Brain pericyte (primary cell): ENCODE data around the gene LRRFIP1.

Experiments
- DNase-seq: peaks from one replicate; pipeline ENCODE4 v3.0.0-alpha.2; 2012; ENCODE audit warnings: low read depth, low spot score

The LRRFIP1 gene

DNA sequence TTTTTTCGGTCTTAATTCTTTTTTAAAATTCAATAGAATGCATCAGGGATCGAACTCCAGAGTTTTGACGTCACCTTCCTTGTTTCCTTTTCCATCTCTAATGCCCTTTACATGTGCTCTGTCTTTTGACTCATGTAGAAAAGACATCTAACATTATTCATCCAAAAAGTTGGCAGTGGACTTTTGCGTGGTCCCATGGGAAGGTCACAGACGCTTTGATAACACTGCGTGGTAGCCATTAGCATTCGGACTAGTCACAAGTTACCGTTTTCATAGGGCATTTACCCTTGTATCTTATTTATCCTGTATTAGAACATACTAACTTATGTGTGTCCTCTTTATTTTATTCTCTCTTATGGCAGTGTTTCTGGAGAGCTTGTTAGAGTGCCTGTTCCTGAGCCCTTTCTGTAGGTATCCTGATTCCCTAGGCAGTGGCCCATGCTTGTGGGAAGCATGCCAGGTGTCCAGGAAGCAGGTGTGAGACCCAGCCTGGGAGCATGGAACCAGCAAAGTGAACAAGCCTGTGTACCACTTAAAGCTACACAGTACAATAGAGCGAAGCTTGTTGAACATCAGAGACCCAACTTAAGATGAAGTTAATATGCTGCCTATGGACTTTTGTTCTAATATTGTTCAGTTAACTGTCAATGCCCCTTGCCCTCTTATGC, 97.6 kb downstream of the LRRFIP1 start:
- no peak for DNase-seq

DNA sequence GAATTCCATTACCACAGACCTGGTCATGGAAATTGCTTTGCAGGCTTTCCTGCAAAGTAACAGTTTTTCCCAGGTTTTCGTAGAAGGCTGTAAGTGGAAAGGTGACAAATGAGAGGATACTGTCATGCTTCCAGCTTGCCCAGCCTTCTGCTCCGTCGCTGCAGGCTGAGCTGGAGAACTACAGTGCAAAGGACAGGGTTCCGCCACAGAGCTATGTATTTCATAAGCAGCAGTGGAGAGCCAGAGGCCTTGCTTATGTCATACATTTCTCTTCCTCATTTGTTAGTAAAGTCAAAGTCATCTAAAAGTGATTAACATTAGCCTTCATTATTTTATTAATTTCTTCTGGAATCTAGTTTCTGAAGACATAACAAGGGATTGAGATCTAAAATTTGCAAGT, 98.3 kb downstream of the LRRFIP1 start:
- DNase-seq, result no peak

DNA sequence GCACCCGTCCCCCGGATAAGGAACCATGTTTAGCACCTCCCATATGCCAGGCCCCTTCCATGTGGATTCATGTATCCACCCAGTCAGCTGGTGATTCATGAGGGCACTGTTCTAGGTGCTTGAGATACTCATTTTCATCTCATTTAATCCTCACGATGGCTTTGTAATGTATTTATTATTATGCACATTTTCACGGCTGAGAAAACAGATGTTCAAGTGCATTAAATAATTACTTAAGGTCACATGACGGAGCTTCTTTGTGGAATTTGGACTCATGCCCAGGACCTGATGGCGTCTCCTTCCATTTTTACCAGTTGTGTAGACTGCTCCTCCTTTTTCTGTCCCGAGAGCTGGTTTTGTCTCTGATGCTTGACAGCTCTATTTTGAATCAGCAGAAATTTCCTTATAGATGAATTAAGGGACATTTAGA, 99.0 kb downstream of the LRRFIP1 start:
- DNase-seq, result peak; percentile 60

DNA sequence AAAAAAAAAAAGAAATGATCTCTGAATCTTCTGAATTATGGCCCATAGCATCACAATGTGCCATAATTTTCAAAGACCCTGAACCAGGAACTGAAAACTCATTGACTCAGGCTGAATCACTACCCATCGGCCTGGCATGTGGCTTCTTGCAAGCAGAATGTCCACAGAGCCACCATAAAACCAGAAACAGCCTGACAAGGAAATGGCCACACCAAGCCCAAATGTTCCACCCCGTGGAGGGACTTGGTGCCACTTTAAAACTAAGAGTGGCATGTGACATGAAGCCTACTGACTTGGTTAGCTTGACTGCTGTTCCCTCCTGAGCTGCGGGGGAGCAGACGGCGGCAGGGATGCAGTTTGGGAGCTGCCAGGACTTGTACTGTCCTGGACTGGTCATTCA, 100.0 kb downstream of the LRRFIP1 start:
- no peak for DNase-seq

DNA sequence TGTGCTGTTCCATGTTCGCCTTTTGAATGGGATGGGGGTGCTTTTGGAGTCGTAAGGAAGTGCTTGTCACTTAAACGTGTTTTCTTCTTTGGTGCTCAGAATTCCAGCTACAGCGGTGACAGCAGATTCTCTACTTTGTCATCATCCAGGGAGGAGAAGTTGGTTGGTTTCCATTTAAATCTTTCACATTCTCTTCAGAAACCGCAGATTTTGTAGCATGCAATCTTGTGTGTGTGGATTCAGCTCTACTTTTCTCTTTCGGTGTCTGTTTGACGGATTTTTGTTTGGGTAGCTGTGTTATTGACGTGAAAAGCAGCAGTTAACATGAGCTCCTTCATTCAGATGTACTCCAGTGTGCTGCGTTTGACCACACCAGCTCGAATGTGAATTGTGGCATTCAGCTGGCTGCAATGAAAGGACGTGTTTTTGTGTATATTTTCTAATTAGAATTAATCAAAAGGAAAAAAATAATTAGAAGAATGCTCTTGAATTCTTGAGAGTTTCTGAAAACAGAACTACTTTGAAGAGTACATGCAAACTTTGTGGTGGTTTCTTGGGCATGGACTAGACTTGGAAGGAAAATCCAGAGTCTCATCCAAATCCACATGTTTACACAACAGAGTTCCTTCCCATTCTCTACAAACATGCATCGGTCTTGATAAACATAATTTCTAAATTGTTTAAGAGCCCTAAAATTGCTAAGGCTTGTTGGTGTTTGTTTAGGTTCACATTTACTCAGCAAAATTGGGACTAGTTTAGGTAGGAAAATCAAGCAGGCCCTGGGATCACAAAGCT, 102.5 kb downstream of the LRRFIP1 start:
- no peak for DNase-seq

DNA sequence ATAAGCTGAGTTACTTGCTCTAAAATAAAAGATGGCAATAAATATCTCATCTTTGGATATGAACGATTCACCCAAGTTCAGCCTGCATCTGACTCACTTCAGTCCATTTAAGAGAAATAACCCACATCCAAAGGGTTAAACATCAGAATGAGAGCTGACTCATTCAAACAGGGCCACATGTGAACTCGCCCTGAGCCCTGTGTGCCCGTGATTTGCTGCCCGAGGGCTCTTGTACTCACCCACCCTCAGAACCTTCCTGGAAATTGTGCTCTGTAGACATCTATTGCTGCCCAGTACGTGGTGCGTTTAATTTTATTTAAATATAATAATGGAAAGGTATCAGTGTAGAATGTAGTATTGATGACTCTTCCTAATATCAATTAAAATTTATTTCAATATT, 104.3 kb downstream of the LRRFIP1 start:
- no peak for DNase-seq

DNA sequence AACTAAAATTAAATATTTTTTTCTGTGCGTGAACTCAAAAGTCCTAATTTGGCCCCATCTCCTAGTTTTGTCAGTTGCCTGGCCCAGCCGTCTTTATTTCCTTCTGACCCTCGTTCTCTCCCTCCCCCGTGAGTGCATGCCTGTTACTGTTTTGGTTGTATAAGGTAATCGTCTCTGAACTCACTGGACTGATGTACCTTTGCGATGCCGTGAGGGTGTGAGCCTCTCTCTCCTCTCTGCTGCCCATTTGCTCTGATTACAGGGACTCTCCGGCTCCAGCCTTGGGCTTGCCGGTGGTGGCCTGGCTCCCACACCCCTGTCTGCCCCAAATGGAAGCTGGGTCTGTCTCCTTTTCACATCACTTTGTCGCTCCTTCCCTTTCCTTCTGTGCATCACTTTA, 104.7 kb downstream of the LRRFIP1 start:
- DNase-seq, result no peak

DNA sequence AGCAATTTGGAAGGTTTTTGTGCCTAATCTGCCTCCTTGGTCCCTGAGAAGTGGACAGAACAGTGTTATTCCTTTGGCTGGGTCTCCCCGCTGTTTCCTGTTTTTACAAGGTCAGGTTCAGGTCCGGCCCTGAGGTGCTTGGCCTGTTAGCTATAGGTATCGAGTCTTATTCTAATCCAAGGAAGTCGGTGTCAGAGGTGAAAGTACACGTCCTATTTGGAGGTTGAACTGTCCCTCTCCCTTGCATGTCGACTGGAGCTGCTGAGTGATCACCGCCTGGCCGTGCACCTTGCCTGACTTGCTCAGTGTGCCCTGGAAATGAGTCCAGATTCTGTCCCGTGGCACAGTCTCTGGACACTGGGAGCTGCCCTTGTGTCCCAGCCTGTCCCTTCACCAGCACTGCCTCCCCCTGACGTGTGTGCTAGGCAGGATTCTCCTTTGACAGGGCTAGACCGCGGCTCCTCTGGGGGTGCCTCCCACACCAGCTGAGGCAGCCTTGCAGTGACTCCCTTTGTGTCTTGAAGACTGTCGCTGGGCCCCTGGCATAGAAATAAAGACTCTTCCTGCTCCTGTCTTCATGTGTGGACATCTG, 105.5 kb downstream of the LRRFIP1 start:
- DNase-seq, result no peak

DNA sequence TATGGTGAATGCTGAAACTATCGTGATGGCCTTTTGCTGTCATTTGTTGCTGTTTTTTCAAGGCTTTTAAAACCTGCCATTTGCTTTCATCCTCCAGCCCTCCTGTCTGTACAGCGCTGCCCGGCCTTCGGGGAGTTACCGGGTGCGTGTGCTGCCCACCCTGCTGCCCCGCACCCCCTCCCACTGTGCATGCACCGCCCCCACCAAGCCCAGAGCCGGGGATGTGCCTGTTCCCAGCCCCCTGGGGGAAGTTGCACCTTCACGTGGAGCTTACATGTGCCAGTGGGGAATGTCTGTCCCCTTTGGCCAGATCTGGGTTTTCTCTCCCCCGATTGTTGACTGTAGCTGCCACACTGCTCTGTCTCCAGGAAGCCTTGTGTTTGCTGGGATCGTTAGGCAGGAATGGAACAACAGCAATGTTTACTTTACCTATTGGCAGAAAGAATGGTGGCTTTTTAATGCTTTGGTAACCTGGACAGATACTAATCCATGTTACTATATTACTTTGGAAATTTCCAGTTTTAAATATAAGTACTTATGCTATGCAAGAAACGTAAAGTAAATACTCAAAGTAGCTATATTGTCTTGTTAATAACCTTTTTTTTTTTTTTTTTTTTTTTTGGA, 106.4 kb downstream of the LRRFIP1 start:
- DNase-seq, result no peak

DNA sequence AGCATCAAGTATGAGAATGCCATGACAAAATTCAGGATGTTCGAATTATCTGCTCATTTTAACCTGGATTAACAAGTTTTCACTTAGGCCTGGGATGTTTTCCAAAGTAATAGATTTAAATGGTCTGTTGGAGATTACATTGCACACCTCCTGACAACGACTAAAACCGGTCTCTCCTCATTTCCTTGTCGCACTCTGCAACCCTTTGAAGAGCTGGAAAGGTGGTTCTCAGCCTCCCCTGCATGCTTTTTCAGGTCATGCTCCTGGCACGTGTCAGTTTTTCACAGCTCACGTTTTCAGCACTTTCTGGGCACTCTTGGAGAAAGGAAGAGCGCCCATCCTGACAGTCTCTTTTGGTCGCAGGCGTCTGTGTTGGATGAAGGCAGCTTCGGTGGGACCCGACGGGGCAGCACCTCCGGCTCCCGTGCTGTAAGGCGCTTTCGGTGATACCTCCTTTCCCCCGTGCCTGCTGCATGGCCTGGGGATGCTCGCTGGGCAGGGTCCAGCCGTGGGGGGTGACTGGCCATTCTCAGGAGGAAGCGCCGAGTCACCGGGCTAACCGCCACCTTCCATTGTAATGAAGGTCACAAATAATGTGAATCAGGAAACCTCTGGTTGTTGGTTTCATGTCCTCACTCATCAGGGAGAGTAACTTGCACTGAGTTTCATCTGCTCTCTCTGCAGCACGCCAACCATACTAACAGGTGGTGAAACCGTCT, 107.7 kb downstream of the LRRFIP1 start:
- no peak for DNase-seq

DNA sequence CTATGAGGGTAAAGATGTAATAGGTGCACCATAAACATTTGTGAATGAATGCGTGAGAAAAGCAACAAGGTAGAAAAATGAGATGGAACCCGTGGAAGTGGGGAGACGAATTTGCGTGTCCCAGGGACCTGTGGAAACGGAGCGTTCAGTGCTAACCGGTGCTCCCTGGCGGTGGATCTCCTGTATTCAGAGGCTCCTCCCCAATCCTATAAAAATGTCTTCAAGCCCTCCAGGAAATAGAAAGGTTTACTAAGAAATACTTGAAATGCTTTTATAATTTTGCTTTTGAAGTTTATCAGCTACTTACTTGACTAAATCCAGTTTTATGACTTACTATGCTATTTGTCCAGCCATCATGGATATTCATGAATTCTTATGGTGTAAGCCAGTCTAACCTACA, 108.4 kb downstream of the LRRFIP1 start:
- no peak for DNase-seq

DNA sequence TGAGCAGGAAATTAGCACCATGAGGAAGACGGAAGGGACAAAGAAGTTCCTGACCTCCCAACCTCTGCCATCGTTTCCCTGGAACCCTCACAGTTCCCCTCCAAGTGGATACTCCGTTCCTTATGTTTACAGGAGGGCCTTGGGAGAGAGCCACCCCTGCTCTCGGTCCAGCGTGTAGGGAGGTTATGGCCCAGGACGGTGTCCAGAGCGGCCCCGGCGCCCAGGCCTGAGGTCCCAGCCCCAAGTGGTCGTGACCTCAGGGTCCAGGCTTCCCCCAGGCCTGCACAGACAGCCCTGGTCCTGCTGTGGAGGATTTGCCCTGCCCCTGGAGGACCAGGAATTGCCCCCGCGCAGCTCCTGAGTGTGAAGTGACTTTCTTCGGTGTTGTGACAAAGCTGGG, 109.4 kb downstream of the LRRFIP1 start:
- no peak for DNase-seq

DNA sequence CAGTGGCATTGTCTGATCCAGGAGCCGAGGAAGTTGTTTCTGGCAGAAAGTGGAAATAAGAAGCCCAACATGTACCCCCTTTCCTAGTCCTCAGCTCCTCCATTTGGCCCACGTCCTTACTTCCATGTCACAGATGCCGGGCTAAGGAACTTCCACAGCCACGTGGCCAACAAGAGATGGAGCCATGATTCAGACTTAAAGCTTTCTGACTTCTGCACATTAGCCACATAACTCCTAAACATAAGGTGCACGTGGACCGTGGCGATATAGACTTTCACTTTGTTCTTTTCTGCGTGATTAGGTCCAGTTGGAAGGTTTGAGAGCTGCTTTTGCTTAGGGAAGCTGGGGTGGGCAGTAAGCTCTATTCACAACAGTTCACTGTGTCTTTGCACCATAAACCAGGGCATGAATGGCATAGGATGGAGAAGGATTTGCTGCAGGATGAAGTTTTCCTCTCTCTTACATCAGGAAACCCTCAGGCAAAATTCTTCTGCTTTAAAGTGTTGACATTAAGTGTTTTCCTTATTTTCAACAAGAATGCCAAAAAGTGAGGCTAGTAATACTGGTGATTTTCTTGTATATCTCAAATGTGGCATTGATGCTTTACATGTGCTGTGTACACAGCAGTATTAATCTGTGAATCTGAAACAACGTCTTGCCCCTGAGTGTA, 109.9 kb downstream of the LRRFIP1 start:
- no peak for DNase-seq

DNA sequence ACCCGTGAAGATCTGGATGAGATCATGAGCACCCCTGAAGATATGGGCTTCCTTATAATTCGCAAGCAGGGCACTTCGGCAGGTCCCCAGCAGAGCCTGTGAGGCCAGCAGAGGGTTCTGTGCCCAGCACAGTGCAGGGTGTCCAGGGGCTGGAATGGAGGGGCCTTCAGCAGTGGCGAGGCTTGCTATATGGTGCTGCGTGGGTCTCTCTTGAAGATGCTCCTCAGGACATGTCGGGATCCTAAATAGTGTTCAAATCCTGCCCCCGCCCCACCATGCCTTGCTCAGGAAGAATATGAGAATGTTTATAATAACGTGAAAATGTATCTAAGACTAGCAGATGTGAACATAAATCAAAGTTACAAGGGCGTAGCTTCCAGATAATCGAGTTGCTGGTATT, 110.9 kb downstream of the LRRFIP1 start:
- DNase-seq, result no peak

DNA sequence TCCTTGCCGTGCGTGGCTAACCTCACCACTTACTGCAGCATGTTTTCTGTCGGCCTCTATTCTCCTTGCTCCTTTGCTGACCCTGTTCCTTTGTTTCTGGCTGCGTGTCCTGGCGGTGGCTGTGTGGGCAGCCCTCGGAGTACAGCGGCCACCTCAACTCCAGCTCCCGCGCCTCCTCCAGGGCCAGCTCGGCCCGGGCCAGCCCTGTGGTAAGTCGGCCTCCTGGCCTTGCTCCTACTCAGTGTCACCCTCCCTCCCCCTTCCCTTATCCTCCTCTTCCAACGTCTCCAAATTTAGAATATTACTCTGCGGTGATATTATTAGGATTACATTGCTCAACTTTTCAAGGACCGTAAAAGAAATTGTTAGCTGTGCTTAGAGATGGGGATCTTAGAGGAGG, 111.7 kb downstream of the LRRFIP1 start:
- DNase-seq, result no peak

DNA sequence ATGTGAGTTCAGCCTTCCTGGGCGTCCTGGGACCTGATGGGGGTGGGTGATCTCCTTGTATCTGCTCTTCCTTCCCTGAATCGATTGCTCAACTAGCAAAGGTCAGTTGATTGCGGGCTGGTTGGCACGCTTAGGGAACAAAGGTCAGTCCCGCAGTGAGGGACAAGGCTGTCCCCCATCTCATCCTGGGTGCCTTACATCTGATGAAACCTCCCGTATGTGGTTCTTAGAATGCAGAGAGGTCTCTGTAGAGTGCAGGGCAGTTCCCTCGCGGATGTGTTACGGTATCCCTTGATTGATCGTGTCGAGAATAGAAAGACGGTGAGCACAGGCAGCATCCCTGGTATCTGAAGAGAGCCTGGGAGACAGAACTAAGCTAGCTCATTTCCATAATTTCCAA, 114.8 kb downstream of the LRRFIP1 start:
- no peak for DNase-seq

DNA sequence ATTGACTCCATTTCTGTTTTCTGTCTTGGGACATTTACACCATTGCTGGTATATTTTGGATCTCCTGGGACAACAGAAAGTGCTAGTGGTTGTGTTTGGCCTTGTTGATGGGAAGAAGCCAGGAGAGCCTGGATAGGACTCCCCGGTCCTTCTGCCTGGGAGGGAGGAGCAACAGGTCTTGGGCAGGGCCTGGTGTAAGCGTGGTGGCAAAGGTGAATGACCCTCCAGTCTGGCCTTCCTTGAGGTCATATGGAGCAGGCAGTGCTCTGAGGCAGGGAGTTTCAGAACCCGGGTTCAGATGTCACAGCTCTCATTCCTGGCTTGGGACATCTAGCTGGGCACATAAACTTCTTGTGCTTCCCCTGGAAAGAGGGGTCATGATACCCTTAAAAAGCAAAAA, 115.2 kb downstream of the LRRFIP1 start:
- no peak for DNase-seq

DNA sequence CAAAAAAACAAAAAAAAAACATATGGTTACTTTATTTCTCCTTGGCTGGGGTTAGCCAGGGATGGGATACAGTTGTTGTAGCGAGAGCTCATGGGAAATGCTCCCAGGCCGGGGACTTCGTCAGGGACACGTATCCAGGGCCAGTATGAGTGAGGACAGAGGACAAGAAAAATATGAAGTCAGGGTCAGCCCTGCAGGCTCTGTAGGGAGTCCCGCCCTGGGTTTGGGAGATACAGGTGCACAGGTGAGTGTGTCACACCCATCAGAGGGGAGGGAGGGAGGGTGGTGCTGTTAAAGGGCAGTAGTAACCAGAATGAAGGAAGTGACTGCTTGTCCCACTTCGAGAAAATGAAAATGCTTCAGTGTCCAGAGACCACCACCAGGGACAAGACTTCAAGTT, 115.6 kb downstream of the LRRFIP1 start:
- no peak for DNase-seq

DNA sequence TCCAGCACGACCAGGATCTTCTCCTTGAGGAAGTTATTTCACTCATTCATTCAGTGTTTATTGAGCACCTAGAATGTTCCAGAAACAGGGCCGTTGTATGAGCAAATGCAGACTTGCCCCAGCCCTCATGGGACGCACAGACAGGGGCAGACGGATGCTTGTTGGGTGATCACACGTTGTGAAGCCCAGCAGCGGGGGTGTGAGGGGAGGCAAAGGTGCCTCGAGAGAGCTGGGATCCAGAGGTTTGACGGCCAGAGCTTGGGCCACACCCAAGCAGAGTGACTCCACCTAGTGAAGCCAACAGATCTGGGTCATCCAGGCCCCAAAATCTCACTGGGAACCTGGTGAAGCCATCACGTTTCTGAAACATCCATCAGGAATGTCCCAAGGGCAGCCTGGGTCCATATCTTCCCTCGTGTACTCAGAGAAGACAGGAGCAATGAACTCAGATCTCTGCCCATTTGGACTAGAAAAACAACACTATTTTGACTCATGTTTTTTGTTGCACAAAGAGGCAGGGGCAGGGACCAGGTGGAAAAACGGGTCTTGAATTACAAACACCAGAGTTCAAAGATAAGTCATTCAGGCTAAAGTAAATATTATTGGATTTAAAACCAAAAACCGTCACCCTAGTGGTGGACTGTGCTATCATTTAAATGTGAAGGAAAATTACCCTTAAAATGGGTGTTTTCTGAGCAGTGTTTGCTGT, 116.3 kb downstream of the LRRFIP1 start:
- DNase-seq, result no peak

DNA sequence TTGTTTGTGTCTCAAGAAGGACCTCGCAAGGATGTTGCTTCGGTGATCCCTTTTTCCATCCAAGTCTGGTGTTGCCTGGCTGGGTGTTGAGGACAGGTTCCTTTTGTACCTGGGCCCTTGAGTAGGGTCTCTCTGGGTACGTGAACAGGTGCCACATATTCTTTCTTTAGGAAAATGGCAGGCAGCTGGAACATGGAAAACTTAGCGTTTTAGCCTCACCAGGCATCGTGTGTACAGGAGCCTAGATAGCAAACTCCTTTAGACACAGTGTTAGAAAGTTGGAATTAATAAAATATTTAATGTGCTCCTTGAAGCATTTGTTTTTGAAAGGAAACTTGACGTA, 116.9 kb downstream of the LRRFIP1 start:
- no peak for DNase-seq
